Brain microvascular endothelial cell (primary cell): ENCODE results near the gene TACC2.
A peak's percentile ranks its signal among the peaks of the same experiment; 100 is the strongest.

Experiments
- DNase-seq: peaks from one replicate; pipeline ENCODE4 v3.0.0-alpha.2; 2020
- H3K27ac ChIP-seq: fragments of 250-450 bp; sonication (Bioruptor Pico); 2 replicates; pipeline ENCODE4 v1.5.1; 2020; ENCODE audit warnings: mild to moderate bottlenecking, moderate library complexity
- H3K27me3 ChIP-seq: fragments of 250-450 bp; sonication (Bioruptor Pico); replicated peaks from 2 replicates; pipeline ENCODE4 v1.5.1; 2020; ENCODE audit warnings: mild to moderate bottlenecking
- H3K36me3 ChIP-seq: fragments of 250-450 bp; sonication (Bioruptor Pico); replicated peaks from 2 replicates; pipeline ENCODE4 v1.5.1; 2020; ENCODE audit warnings: mild to moderate bottlenecking
- H3K4me3 ChIP-seq: 2 replicates; pipeline ENCODE4 v1.5.1; 2011; ENCODE audit warnings: low read depth, mild to moderate bottlenecking, control low read depth, low read length, moderate library complexity
- in situ Hi-C: cut with HindIII; loops from 2 replicates; pipeline ENCODE4 v1.10.0; 2017; ENCODE audit warnings: low sequenced_read_pairs, low pct_ligation_motif_present
- TF ChIP-seq, protein P1 (sequence below): IDR thresholded peaks from 2 replicates; pipeline ENCODE4 v1.5.1; 2011; ENCODE audit warnings: low read depth, mild to moderate bottlenecking, moderate library complexity, low read length, control low read depth, inconsistent platforms; ENCODE audit errors: missing control alignments

TACC2 gene

DNA sequence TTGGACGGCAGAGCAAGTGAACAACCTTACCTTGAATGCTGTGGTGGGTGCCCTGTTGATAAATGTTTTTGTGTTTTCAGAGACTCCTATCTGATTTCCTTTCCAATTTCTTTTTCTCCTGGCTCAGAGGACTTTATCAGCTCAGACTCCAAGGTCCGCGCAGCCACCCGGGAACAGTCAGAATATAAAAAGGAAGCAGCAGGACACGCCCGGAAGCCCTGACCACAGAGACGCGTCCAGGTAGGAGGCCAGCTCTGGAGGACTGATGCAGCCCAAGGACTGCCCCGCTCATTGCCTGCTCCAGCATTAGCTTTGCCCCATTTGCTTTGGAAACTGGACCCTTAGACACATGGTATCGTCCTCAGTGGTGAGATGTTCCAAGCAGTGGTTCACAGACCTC is 61.3 kb downstream of the TACC2 start:
- Histone ChIP-seq H3K27me3 (no peaks in the 10 kb centered on the region), H3K4me3 (no peak overlapping the region), H3K36me3 (no peaks in the 10 kb centered on the region), H3K27ac (no peak overlapping the region)
- in situ Hi-C loops: no loop called here
- TF ChIP-seq, protein P1, sequence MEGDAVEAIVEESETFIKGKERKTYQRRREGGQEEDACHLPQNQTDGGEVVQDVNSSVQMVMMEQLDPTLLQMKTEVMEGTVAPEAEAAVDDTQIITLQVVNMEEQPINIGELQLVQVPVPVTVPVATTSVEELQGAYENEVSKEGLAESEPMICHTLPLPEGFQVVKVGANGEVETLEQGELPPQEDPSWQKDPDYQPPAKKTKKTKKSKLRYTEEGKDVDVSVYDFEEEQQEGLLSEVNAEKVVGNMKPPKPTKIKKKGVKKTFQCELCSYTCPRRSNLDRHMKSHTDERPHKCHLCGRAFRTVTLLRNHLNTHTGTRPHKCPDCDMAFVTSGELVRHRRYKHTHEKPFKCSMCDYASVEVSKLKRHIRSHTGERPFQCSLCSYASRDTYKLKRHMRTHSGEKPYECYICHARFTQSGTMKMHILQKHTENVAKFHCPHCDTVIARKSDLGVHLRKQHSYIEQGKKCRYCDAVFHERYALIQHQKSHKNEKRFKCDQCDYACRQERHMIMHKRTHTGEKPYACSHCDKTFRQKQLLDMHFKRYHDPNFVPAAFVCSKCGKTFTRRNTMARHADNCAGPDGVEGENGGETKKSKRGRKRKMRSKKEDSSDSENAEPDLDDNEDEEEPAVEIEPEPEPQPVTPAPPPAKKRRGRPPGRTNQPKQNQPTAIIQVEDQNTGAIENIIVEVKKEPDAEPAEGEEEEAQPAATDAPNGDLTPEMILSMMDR: no peak
- no peak for DNase-seq

DNA sequence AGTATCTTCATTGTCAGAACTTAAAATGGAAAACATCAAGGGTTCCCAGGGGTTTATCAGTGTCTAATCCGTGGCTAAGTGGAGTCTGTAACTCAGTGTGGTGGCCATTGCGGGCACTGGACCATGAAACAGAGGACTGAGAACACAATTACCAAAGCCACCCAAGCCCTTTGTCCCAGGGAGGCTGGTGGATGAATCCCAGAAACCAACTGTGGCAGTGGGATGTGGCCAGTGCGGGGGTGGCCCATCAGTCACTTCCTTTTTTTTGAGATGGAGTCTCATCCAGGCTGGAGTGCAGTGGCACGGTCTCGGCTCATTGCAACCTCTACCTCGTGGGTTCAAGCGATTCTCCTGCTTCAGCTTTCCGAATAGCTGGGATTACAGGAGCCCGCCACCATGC is 61.8 kb downstream of the TACC2 start:
- Histone ChIP-seq H3K27ac (no peak overlapping the region), H3K4me3 (no peak overlapping the region), H3K27me3 (no peaks in the 10 kb centered on the region), H3K36me3 (no peaks in the 10 kb centered on the region)
- no peak for DNase-seq
- TF ChIP-seq, protein P1: no peak
- in situ Hi-C loops: no loop called here

DNA sequence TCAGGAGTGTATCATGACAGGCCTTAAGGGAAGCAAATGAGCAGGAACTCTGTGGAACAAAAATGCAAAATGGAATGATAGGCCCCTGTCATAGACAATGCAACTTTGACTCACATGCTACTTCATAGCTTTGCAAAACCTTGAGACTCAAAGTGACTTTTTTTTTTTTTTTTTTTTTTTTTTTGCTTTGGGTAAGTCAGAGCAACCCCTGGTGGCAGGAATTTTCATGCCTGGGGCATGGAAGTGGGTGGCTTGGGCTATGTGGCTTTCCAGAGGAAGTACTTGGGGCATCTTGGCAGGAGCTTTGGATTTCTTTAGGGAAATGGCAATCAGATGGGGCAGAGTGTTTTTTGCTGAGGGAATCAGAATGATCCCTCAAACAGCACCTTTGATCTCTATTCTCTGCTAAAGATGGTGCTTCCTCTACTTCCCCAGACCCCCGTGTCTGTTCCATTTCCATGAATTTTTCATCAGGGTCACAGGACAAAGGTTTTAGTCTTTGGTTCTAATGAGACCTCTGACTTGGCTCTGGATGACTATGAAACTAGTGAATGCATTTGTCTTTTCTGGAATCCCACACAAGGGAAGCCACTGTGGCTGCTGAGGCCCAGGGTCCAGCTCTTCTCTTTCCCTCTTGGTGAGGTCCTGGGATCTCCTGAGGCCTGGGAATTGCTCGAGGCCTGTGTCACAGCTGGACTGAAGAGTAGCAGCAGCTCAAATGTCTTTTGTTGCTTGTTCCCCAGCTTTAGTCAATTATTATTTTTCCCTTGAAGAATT is 62.8 kb downstream of the TACC2 start:
- in situ Hi-C loops: no loop called here
- H3K4me3 ChIP-seq: no peak overlapping the region

DNA sequence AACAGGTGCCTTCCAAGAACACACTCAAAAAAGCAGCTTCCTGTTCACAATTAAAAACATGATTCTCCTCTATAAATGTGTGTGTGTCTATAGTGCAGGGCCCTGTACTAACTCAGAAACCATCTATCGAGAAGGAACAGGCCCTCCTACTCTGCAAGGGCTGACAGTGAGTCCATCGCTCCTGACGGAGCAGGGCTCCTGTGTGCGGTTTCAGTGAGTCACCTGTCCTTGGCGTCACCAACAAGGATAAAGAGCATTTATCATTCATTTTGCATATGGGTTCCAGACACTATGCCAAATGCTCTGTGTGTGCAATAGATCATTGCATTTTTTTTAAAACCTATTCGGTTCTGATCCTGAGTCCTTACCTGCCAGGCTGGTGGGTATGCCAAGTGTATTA is 63.7 kb downstream of the TACC2 start:
- no peak for DNase-seq
- H3K36me3 ChIP-seq: no peaks in the 10 kb centered on the region
- in situ Hi-C loops: no loop called here
- H3K4me3 ChIP-seq: no peak overlapping the region
- H3K27me3 ChIP-seq: no peaks in the 10 kb centered on the region
- H3K27ac ChIP-seq: no peak overlapping the region
- TF ChIP-seq, protein P1: no peak

More for the DNA sequence above, 62.8 kb downstream of the TACC2 start:
- DNase-seq: peak; percentile 54
- Histone ChIP-seq H3K27ac (no peak overlapping the region), H3K27me3 (no peaks in the 10 kb centered on the region), H3K36me3 (no peaks in the 10 kb centered on the region)
- TF ChIP-seq, protein P1: peak; percentile 85

DNA sequence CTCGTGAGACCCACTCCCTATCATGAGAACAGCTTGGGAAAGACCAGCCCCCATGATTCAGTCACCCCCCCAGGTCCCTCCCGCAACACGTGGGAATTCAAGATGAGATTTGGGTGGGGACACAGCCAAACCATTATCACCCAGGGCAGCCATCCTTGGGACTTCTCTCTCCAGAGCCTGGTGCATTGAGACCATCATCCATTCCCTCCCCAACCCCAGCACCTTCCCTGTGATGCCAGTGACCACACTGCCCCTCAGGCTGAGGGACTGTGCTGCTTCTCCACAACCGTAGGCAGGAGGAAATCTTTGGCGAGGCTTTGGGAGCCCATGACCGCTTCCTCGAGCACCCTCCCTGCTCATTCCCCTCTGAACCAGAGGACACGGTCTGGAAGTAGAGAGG is 64.4 kb downstream of the TACC2 start:
- TF ChIP-seq, protein P1: no peak
- Histone ChIP-seq H3K36me3 (no peaks in the 10 kb centered on the region), H3K27ac (no peak overlapping the region), H3K4me3 (no peak overlapping the region), H3K27me3 (no peaks in the 10 kb centered on the region)
- in situ Hi-C loops: no loop called here
- DNase-seq: no peak
